HepG2 (cell line): ENCODE measurements around the gene PTPRN. TPM values are rescaled to one million over a fixed set of nuclear protein-coding genes. Genes with fewer than 3 reads are reported as not detected.

ENCODE experiments used
- CCDC6 ChIP-seq: sonication (generic); formaldehyde crosslinking; IDR thresholded peaks from 2 replicates; pipeline ENCODE4 v1.8.1; 2022; ENCODE audit warnings: mild to moderate bottlenecking, missing genetic modification reagents, moderate library complexity
- KAT7 ChIP-seq: IDR thresholded peaks from 2 replicates; pipeline ENCODE4 v1.6.1; 2018; ENCODE audit warnings: borderline replicate concordance, missing compliant biosample characterization
- MXI1 ChIP-seq: IDR thresholded peaks from 3 replicates; pipeline ENCODE4 v1.6.1; 2012; ENCODE audit warnings: low read depth, low read length, inconsistent platforms, borderline replicate concordance
- NR2F2 ChIP-seq: IDR thresholded peaks from 2 replicates; pipeline ENCODE4 v1.6.1; 2012; ENCODE audit warnings: low read depth, inconsistent platforms, borderline replicate concordance
- PRPF4 ChIP-seq: fragments of 200-400 bp; formaldehyde crosslinking; IDR thresholded peaks from 2 replicates; pipeline ENCODE4 v1.6.1; 2016; ENCODE audit warnings: low read length, low read depth; ENCODE audit not compliant: poor library complexity, severe bottlenecking
- TOPORS ChIP-seq: sonication (generic); formaldehyde crosslinking; IDR thresholded peaks from 2 replicates; pipeline ENCODE4 v1.8.0; 2023; ENCODE audit warnings: mild to moderate bottlenecking, missing genetic modification reagents
- ZNF30 ChIP-seq: sonication (generic); formaldehyde crosslinking; IDR thresholded peaks from 2 replicates; pipeline ENCODE4 v1.5.0; 2020; ENCODE audit warnings: mild to moderate bottlenecking, missing genetic modification reagents
- ZNF607 ChIP-seq: sonication (generic); formaldehyde crosslinking; IDR thresholded peaks from 2 replicates; pipeline ENCODE4 v1.5.1; 2020; ENCODE audit warnings: missing genetic modification reagents, mild to moderate bottlenecking, borderline replicate concordance
- polyA plus RNA-seq, 8 experiments: library from polyadenylated mRNA; depleted of rRNA in 3 of 8; stranded (reverse) in 7 of 8; unstranded in 1 of 8; fragments of >200 nt; fragmentation: Illumina TruSeq in 4 of 8; extraction: Trizol in 4 of 8; gene quantifications; 2 replicates each; pipeline versions ENCODE4 v1.2.1 to v1.2.3, GENCODE V29; 2011 to 2016; ENCODE audit warnings: low read depth in 4 of 8, missing spikeins in 1 of 8, mixed read lengths in 1 of 8; ENCODE audit not compliant: insufficient read depth in 1 of 8
- total RNA-seq, 5 experiments: library from RNA; depleted of rRNA; stranded (reverse); fragments of >200 nt; fragmentation: Illumina TruSeq; extraction: Trizol; gene quantifications; 2 replicates each; pipeline ENCODE4 v1.2.3, GENCODE V29; 2016; ENCODE audit warnings: low read depth in 1 of 5
- TF ChIP-seq, protein P1 (sequence below): sonication (generic); formaldehyde crosslinking; IDR thresholded peaks from 2 replicates; pipeline ENCODE4 v1.4.0; 2020; ENCODE audit warnings: missing genetic modification reagents, borderline replicate concordance
- TF ChIP-seq, protein P2 (sequence below): sonication (generic); formaldehyde crosslinking; IDR thresholded peaks from 2 replicates; pipeline ENCODE4 v1.4.0; 2020; ENCODE audit warnings: mild to moderate bottlenecking, low read depth, missing genetic modification reagents
- TF ChIP-seq, protein P3 (sequence below): IDR thresholded peaks from 2 replicates; pipeline ENCODE4 v1.6.1; 2016; ENCODE audit warnings: missing genetic modification reagents, missing compliant biosample characterization
- TF ChIP-seq, protein P4 (sequence below): sonication (generic); formaldehyde crosslinking; IDR thresholded peaks from 2 replicates; pipeline ENCODE4 v1.5.1; 2020; ENCODE audit warnings: missing genetic modification reagents, mild to moderate bottlenecking, borderline replicate concordance
- TF ChIP-seq, protein P5 (sequence below): sonication (generic); formaldehyde crosslinking; IDR thresholded peaks from 2 replicates; pipeline ENCODE4 v1.4.0; 2020; ENCODE audit warnings: mild to moderate bottlenecking, missing genetic modification reagents
- TF ChIP-seq, protein P6 (sequence below): sonication (generic); formaldehyde crosslinking; IDR thresholded peaks from 2 replicates; pipeline ENCODE4 v1.4.0; 2020; ENCODE audit warnings: mild to moderate bottlenecking, missing genetic modification reagents

PTPRN gene
- total and polyA plus RNA-seq, 2 of the 13 experiments (the other 11 are each of a cell fraction or from before 2014, with no cell fraction given), result 0.26 TPM; not detected in 1

DNA sequence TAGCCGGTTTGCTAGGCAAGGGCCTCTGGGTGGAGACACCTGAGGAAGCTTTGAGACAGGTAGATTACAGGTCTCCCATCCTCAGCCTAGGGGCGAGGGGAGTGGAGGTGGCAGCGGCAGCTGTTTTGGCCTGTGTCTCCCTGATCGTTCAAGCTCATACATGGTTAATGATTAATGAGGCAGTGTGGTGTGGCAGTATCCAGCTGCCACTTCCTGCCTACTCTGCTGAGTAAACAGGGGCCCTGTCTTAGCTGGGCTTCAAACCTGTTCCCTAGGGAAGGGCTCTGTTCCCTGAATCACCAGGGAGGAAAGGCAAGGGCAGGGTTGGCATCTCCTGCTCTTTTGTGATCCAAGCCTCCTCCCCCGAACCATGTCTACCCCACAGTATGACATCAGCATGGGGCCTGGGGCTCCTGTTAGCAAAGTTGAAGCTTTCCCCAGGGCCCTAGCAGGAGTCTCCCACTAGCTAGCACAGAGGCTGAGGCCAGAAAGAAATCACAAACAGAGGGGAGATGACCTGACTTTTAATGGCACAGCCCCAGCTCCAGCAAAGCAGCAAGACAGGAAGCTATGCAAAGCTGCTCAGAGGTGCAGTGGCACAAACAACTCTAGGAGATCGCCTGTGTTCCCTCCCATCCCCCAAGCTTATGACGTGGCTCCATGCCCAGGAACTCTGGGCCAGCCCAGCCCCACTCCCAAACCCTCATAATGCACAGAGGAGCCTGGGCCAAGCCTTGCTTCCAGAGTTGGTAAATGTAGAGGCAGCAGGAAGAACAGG is 59.8 kb downstream of the PTPRN start (continued):
- TF ChIP-seq, protein P1, sequence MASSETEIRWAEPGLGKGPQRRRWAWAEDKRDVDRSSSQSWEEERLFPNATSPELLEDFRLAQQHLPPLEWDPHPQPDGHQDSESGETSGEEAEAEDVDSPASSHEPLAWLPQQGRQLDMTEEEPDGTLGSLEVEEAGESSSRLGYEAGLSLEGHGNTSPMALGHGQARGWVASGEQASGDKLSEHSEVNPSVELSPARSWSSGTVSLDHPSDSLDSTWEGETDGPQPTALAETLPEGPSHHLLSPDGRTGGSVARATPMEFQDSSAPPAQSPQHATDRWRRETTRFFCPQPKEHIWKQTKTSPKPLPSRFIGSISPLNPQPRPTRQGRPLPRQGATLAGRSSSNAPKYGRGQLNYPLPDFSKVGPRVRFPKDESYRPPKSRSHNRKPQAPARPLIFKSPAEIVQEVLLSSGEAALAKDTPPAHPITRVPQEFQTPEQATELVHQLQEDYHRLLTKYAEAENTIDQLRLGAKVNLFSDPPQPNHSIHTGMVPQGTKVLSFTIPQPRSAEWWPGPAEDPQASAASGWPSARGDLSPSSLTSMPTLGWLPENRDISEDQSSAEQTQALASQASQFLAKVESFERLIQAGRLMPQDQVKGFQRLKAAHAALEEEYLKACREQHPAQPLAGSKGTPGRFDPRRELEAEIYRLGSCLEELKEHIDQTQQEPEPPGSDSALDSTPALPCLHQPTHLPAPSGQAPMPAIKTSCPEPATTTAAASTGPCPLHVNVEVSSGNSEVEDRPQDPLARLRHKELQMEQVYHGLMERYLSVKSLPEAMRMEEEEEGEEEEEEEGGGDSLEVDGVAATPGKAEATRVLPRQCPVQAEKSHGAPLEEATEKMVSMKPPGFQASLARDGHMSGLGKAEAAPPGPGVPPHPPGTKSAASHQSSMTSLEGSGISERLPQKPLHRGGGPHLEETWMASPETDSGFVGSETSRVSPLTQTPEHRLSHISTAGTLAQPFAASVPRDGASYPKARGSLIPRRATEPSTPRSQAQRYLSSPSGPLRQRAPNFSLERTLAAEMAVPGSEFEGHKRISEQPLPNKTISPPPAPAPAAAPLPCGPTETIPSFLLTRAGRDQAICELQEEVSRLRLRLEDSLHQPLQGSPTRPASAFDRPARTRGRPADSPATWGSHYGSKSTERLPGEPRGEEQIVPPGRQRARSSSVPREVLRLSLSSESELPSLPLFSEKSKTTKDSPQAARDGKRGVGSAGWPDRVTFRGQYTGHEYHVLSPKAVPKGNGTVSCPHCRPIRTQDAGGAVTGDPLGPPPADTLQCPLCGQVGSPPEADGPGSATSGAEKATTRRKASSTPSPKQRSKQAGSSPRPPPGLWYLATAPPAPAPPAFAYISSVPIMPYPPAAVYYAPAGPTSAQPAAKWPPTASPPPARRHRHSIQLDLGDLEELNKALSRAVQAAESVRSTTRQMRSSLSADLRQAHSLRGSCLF (CRISPR knock-in tag), result no peak
- TF ChIP-seq ZNF607 (no peak; the same call in 1 of the 2 replicates), NR2F2 (0 out of 2 replicates have a peak, but pooled peaks have one; percentile 50), ZNF30 (no peak), TOPORS (CRISPR knock-in tag) (peak; percentile 78; the same call in 1 of the 2 replicates), PRPF4 (peak; percentile 81), KAT7 (CRISPR knock-in tag) (no peak; the same call in 1 of the 2 replicates), MXI1 (peak; percentile 78; the same call in 1 of the 3 replicates), CCDC6 (CRISPR knock-in tag) (no peak)
- TF ChIP-seq, protein P2, sequence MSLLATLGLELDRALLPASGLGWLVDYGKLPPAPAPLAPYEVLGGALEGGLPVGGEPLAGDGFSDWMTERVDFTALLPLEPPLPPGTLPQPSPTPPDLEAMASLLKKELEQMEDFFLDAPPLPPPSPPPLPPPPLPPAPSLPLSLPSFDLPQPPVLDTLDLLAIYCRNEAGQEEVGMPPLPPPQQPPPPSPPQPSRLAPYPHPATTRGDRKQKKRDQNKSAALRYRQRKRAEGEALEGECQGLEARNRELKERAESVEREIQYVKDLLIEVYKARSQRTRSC (CRISPR knock-in tag), result 0 out of 2 replicates have a peak, but pooled peaks have one; percentile 27
- TF ChIP-seq, protein P3, sequence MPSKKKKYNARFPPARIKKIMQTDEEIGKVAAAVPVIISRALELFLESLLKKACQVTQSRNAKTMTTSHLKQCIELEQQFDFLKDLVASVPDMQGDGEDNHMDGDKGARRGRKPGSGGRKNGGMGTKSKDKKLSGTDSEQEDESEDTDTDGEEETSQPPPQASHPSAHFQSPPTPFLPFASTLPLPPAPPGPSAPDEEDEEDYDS (CRISPR knock-in tag), result peak; percentile 79
- TF ChIP-seq, protein P4, sequence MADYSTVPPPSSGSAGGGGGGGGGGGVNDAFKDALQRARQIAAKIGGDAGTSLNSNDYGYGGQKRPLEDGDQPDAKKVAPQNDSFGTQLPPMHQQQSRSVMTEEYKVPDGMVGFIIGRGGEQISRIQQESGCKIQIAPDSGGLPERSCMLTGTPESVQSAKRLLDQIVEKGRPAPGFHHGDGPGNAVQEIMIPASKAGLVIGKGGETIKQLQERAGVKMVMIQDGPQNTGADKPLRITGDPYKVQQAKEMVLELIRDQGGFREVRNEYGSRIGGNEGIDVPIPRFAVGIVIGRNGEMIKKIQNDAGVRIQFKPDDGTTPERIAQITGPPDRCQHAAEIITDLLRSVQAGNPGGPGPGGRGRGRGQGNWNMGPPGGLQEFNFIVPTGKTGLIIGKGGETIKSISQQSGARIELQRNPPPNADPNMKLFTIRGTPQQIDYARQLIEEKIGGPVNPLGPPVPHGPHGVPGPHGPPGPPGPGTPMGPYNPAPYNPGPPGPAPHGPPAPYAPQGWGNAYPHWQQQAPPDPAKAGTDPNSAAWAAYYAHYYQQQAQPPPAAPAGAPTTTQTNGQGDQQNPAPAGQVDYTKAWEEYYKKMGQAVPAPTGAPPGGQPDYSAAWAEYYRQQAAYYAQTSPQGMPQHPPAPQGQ (CRISPR knock-in tag), result no peak; the same call in 1 of the 2 replicates
- TF ChIP-seq, protein P5, sequence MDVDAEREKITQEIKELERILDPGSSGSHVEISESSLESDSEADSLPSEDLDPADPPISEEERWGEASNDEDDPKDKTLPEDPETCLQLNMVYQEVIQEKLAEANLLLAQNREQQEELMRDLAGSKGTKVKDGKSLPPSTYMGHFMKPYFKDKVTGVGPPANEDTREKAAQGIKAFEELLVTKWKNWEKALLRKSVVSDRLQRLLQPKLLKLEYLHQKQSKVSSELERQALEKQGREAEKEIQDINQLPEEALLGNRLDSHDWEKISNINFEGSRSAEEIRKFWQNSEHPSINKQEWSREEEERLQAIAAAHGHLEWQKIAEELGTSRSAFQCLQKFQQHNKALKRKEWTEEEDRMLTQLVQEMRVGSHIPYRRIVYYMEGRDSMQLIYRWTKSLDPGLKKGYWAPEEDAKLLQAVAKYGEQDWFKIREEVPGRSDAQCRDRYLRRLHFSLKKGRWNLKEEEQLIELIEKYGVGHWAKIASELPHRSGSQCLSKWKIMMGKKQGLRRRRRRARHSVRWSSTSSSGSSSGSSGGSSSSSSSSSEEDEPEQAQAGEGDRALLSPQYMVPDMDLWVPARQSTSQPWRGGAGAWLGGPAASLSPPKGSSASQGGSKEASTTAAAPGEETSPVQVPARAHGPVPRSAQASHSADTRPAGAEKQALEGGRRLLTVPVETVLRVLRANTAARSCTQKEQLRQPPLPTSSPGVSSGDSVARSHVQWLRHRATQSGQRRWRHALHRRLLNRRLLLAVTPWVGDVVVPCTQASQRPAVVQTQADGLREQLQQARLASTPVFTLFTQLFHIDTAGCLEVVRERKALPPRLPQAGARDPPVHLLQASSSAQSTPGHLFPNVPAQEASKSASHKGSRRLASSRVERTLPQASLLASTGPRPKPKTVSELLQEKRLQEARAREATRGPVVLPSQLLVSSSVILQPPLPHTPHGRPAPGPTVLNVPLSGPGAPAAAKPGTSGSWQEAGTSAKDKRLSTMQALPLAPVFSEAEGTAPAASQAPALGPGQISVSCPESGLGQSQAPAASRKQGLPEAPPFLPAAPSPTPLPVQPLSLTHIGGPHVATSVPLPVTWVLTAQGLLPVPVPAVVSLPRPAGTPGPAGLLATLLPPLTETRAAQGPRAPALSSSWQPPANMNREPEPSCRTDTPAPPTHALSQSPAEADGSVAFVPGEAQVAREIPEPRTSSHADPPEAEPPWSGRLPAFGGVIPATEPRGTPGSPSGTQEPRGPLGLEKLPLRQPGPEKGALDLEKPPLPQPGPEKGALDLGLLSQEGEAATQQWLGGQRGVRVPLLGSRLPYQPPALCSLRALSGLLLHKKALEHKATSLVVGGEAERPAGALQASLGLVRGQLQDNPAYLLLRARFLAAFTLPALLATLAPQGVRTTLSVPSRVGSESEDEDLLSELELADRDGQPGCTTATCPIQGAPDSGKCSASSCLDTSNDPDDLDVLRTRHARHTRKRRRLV, result no peak
- TF ChIP-seq, protein P6, sequence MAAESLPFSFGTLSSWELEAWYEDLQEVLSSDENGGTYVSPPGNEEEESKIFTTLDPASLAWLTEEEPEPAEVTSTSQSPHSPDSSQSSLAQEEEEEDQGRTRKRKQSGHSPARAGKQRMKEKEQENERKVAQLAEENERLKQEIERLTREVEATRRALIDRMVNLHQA (CRISPR knock-in tag), result no peak
